CD8-positive, alpha-beta memory T cell (primary cell): Measurements from ENCODE around the gene FCGR3A. TPM values are rescaled to one million over a fixed set of nuclear protein-coding genes. Genes with fewer than 3 reads are reported as not detected.
"Not testable (repeated sequence)": the region's sequence is repeated elsewhere in the genome, so short reads cannot be mapped to it uniquely, and the experiment has no call there.

Experiments
- CTCF ChIA-PET: fragments of 350-600 bp; sonication (Branson Sonifier 250); formaldehyde crosslinking; loops from one replicate; lab custom pipeline; 2021; ENCODE audit warnings: antibody characterized with exemption; lab: Charles Lee
- POLR2A ChIA-PET: fragments of 350-600 bp; sonication (Branson Sonifier 250); formaldehyde crosslinking; loops from one replicate; lab custom pipeline; 2021; ENCODE audit warnings: antibody characterized with exemption; lab: Charles Lee
- DNase-seq, 5 donors: peaks; one replicate each; pipeline versions ENCODE4 v3.0.0 to v3.0.0-alpha.2; 2020 to 2022; ENCODE audit warnings: mixed read lengths in 1 of 5
- H3K27ac ChIP-seq: one replicate; pipeline ENCODE4 v1.7.0; 2013; ENCODE audit warnings: low read depth, mild to moderate bottlenecking, low read length, moderate library complexity
- H3K27me3 ChIP-seq: 2 replicates; pipeline ENCODE4 v1.7.0; 2013; ENCODE audit warnings: low read length, mild to moderate bottlenecking; ENCODE audit not compliant: insufficient read depth, poor library complexity, severe bottlenecking
- H3K36me3 ChIP-seq: 2 replicates; pipeline ENCODE4 v1.7.0; 2013; ENCODE audit warnings: mild to moderate bottlenecking, low read length, moderate library complexity; ENCODE audit not compliant: insufficient read depth
- H3K4me1 ChIP-seq: 2 replicates; pipeline ENCODE4 v1.7.0; 2013; ENCODE audit warnings: mild to moderate bottlenecking, low read length, moderate library complexity; ENCODE audit not compliant: insufficient read depth
- H3K4me3 ChIP-seq: 2 replicates; pipeline ENCODE4 v1.7.0; 2013; ENCODE audit warnings: mild to moderate bottlenecking, low read length
- H3K9me3 ChIP-seq: 2 replicates; pipeline ENCODE4 v1.7.0; 2013; ENCODE audit warnings: mild to moderate bottlenecking, low read length
- H3K27ac Mint-ChIP-seq, 8 donors: one replicate each; pipeline ENCODE4 v1.8.0; 2020 to 2021; ENCODE audit warnings: mixed read lengths in 8 of 8, mild to moderate bottlenecking in 6 of 8, inconsistent platforms in 3 of 8, moderate library complexity in 3 of 8
- H3K27me3 Mint-ChIP-seq, 2 donors: one replicate each; pipeline ENCODE4 v1.8.0; 2020 to 2021; ENCODE audit warnings: mixed read lengths in 2 of 2, mild to moderate bottlenecking in 1 of 2, moderate library complexity in 1 of 2
- H3K36me3 Mint-ChIP-seq, 3 donors: one replicate each; pipeline ENCODE4 v1.8.0; 2020 to 2021; ENCODE audit warnings: mixed read lengths in 3 of 3, inconsistent platforms in 1 of 3, mild to moderate bottlenecking in 1 of 3
- H3K4me1 Mint-ChIP-seq, 3 donors: one replicate each; pipeline ENCODE4 v1.8.0; 2020 to 2021; ENCODE audit warnings: mixed read lengths in 3 of 3, inconsistent platforms in 1 of 3, mild to moderate bottlenecking in 1 of 3
- H3K4me3 Mint-ChIP-seq, 7 donors: one replicate each; pipeline ENCODE4 v1.8.0; 2020 to 2021; ENCODE audit warnings: mixed read lengths in 7 of 7, mild to moderate bottlenecking in 6 of 7, moderate library complexity in 4 of 7, inconsistent platforms in 2 of 7
- H3K9me3 Mint-ChIP-seq, 5 donors: one replicate each; pipeline ENCODE4 v1.8.0; 2020 to 2022; ENCODE audit warnings: mixed read lengths in 5 of 5, mild to moderate bottlenecking in 3 of 5, moderate library complexity in 2 of 5, inconsistent platforms in 1 of 5
- polyA plus RNA-seq: library from polyadenylated mRNA; unstranded; fragments of 300-500 nt; fragmentation: Illumina TruSeq; gene quantifications from one replicate; pipeline ENCODE4 v1.2.3, GENCODE V29; 2021
- total RNA-seq, 2 experiments: library from RNA; stranded (reverse); gene quantifications; one replicate each; pipeline ENCODE4 v1.2.3, GENCODE V29; 2021

FCGR3A gene
- total and polyA plus RNA-seq, 3 experiments from 2014 or later = 0.58 to 44.6 (median 1.1) TPM

GRCh38 chr1:161562441-161562840, 12.8 kb upstream of the FCGR3A start:
- H3K27ac ChIP-seq, H3K4me1 ChIP-seq, H3K9me3 ChIP-seq, H3K4me3 Mint-ChIP-seq, H3K36me3 Mint-ChIP-seq, H3K9me3 Mint-ChIP-seq, H3K27me3 Mint-ChIP-seq, H3K27me3 ChIP-seq, DNase-seq, H3K36me3 ChIP-seq, CTCF ChIA-PET, POLR2A ChIA-PET, H3K4me3 ChIP-seq: not testable (repeated sequence)
- H3K27ac Mint-ChIP-seq = peak overlapping the region in 1 of 8 donors; percentile 42
- H3K4me1 Mint-ChIP-seq = peaks cover 13 to 17% (median 15%) of the 10 kb centered on the region in 3 donors

- H3K27me3 Mint-ChIP-seq, H3K4me3 ChIP-seq, H3K36me3 Mint-ChIP-seq, H3K4me1 ChIP-seq, DNase-seq, H3K36me3 ChIP-seq, CTCF ChIA-PET, POLR2A ChIA-PET, H3K9me3 ChIP-seq, H3K27ac ChIP-seq, H3K9me3 Mint-ChIP-seq, H3K27me3 ChIP-seq: not testable (repeated sequence)
- H3K27ac Mint-ChIP-seq = peak overlapping the region in 7 of 8 donors; percentile 43 to 90 (median 80)
- H3K4me3 Mint-ChIP-seq = peak overlapping the region in 6 of 7 donors; percentile 52 to 73 (median 66)
- H3K4me1 Mint-ChIP-seq = peaks cover 9 to 13% (median 11%) of the 10 kb centered on the region in 3 donors
These were observed 11.5 kb upstream of the FCGR3A start for GRCh38 chr1:161560960-161561715.

- H3K4me3 Mint-ChIP-seq, H3K4me3 ChIP-seq, H3K9me3 Mint-ChIP-seq, H3K27me3 ChIP-seq, H3K27ac Mint-ChIP-seq, DNase-seq, CTCF ChIA-PET, H3K9me3 ChIP-seq, H3K36me3 ChIP-seq, POLR2A ChIA-PET, H3K4me1 ChIP-seq, H3K36me3 Mint-ChIP-seq, H3K27me3 Mint-ChIP-seq: not testable (repeated sequence)
- peaks cover 17 to 25% (median 23%) of the 10 kb centered on the region in 3 donors for H3K4me1 Mint-ChIP-seq
- H3K27ac ChIP-seq = peak overlapping the region; percentile 31
These were observed 8.2 kb upstream of the FCGR3A start for GRCh38 chr1:161557506-161558450.

- H3K4me3 ChIP-seq, H3K27me3 ChIP-seq, H3K9me3 ChIP-seq, H3K27ac ChIP-seq, POLR2A ChIA-PET, H3K27ac Mint-ChIP-seq, H3K36me3 Mint-ChIP-seq, H3K9me3 Mint-ChIP-seq, H3K4me3 Mint-ChIP-seq, DNase-seq, H3K36me3 ChIP-seq, CTCF ChIA-PET, H3K27me3 Mint-ChIP-seq, H3K4me1 ChIP-seq: not testable (repeated sequence)
- H3K4me1 Mint-ChIP-seq = peaks cover 17 to 25% (median 23%) of the 10 kb centered on the region in 3 donors
These were observed 7.4 kb upstream of the FCGR3A start for GRCh38 chr1:161556990-161557389.

GRCh38 chr1:161556143-161556542, 6.5 kb upstream of the FCGR3A start:
- H3K9me3 ChIP-seq, H3K4me3 ChIP-seq, H3K4me3 Mint-ChIP-seq, H3K4me1 ChIP-seq, POLR2A ChIA-PET, H3K27me3 ChIP-seq, CTCF ChIA-PET, H3K36me3 ChIP-seq, DNase-seq, H3K27me3 Mint-ChIP-seq, H3K27ac ChIP-seq, H3K9me3 Mint-ChIP-seq, H3K36me3 Mint-ChIP-seq: not testable (repeated sequence)
- peaks cover 14 to 25% (median 19%) of the 10 kb centered on the region in 3 donors for H3K4me1 Mint-ChIP-seq
- H3K27ac Mint-ChIP-seq = peak overlapping the region in 2 of 8 donors; percentile 29 to 78

GRCh38 chr1:161554815-161555417, 5.3 kb upstream of the FCGR3A start:
- H3K4me3 ChIP-seq, CTCF ChIA-PET, H3K36me3 Mint-ChIP-seq, POLR2A ChIA-PET, H3K27ac ChIP-seq, H3K9me3 ChIP-seq, H3K4me1 ChIP-seq, H3K9me3 Mint-ChIP-seq, H3K27me3 Mint-ChIP-seq, H3K27me3 ChIP-seq, DNase-seq, H3K36me3 ChIP-seq: not testable (repeated sequence)
- Mint-ChIP-seq H3K4me3 (peak overlapping the region in 6 of 7 donors; percentile 56 to 65 (median 61)), H3K27ac (peak overlapping the region in 7 of 8 donors; percentile 66 to 88 (median 83)), H3K4me1 (peaks cover 16 to 28% (median 19%) of the 10 kb centered on the region in 3 donors)

- H3K4me1 ChIP-seq, POLR2A ChIA-PET, H3K4me3 ChIP-seq, DNase-seq, H3K27ac ChIP-seq, H3K27me3 Mint-ChIP-seq, H3K9me3 ChIP-seq, H3K36me3 ChIP-seq, H3K36me3 Mint-ChIP-seq, CTCF ChIA-PET, H3K27me3 ChIP-seq, H3K9me3 Mint-ChIP-seq: not testable (repeated sequence)
- peak overlapping the region in 2 of 7 donors; percentile 13 to 17 for H3K4me3 Mint-ChIP-seq
- peaks cover 22 to 34% (median 25%) of the 10 kb centered on the region in 3 donors for H3K4me1 Mint-ChIP-seq
- peak overlapping the region in 3 of 8 donors; percentile 8 to 78 (median 75) for H3K27ac Mint-ChIP-seq
These were observed 4.7 kb upstream of the FCGR3A start for GRCh38 chr1:161554340-161554739.

- H3K9me3 ChIP-seq, H3K27ac ChIP-seq, H3K4me1 ChIP-seq, H3K4me3 ChIP-seq, H3K4me3 Mint-ChIP-seq, H3K36me3 ChIP-seq, H3K36me3 Mint-ChIP-seq, H3K27me3 ChIP-seq, H3K9me3 Mint-ChIP-seq, CTCF ChIA-PET, H3K27me3 Mint-ChIP-seq, DNase-seq, POLR2A ChIA-PET: not testable (repeated sequence)
- Mint-ChIP-seq H3K27ac (peak overlapping the region in 1 of 8 donors; percentile 12), H3K4me1 (peaks cover 23 to 36% (median 26%) of the 10 kb centered on the region in 3 donors)
These were observed 4.0 kb upstream of the FCGR3A start for GRCh38 chr1:161553631-161554030.
